ENCODE data around the gene SUPT16H.
"Not testable (repeated sequence)": the region's sequence is repeated elsewhere in the genome, so short reads cannot be mapped to it uniquely, and the experiment has no call there.

The SUPT16H gene

GRCh38 chr14:21383848-21384493, at the start of gene SUPT16H:
Gene SUPT16H (minus strand): TSS chr14:21384019. CDS start chr14:21383927, 92 bp downstream.
- peak; percentile 97 for DNase-seq

- DNase-seq: no peak
These were observed 47.3 kb upstream of the SUPT16H start for GRCh38 chr14:21431126-21431525.

GRCh38 chr14:21428930-21429329, 45.1 kb upstream of the SUPT16H start:
- DNase-seq: no peak

- no peak for DNase-seq
These were observed 42.9 kb upstream of the SUPT16H start for GRCh38 chr14:21426692-21427091.

GRCh38 chr14:21419528-21419927, 35.7 kb upstream of the SUPT16H start:
- DNase-seq: no peak

GRCh38 chr14:21415329-21415728, 31.5 kb upstream of the SUPT16H start:
- DNase-seq: no peak

- no peak for DNase-seq
These were observed 30.4 kb upstream of the SUPT16H start for GRCh38 chr14:21414137-21414631.

- DNase-seq: peak; percentile 51
These were observed 24.3 kb upstream of the SUPT16H start for GRCh38 chr14:21408147-21408546.

- no peak for DNase-seq
These were observed 22.4 kb upstream of the SUPT16H start for GRCh38 chr14:21406213-21406612.

GRCh38 chr14:21405097-21405496, 21.3 kb upstream of the SUPT16H start:
- no peak for DNase-seq

- no peak for DNase-seq
These were observed 15.6 kb upstream of the SUPT16H start for GRCh38 chr14:21399311-21399870.

GRCh38 chr14:21398901-21399300, 15.1 kb upstream of the SUPT16H start:
- no peak for DNase-seq

- no peak for DNase-seq
These were observed 11.6 kb upstream of the SUPT16H start for GRCh38 chr14:21395450-21395849.

GRCh38 chr14:21385188-21385904, 1.5 kb upstream of the SUPT16H start:
- no peak for DNase-seq

GRCh38 chr14:21384494-21384851, 654 bp upstream of the SUPT16H start:
- no peak for DNase-seq

GRCh38 chr14:21382886-21383847, 652 bp downstream of the SUPT16H start:
- DNase-seq: peak; percentile 44

- no peak for DNase-seq
These were observed 1.7 kb downstream of the SUPT16H start for GRCh38 chr14:21382095-21382494.

GRCh38 chr14:21379338-21379737, 4.5 kb downstream of the SUPT16H start:
- DNase-seq: no peak

GRCh38 chr14:21373980-21374379, 9.8 kb downstream of the SUPT16H start:
- DNase-seq: no peak

- not testable (repeated sequence) for DNase-seq
These were observed 11.0 kb downstream of the SUPT16H start for GRCh38 chr14:21372814-21373213.

GRCh38 chr14:21369949-21370679, 13.7 kb downstream of the SUPT16H start:
- no peak for DNase-seq

GRCh38 chr14:21367582-21368144, 16.2 kb downstream of the SUPT16H start:
- DNase-seq: no peak

Measured in fibroblast of skin of right quadriceps (primary cell).